Trophoblast cell (in vitro differentiated cells and primary cell): ENCODE measurements around the gene CDH20.

ENCODE experiments used
- DNase-seq, 2 donors: peaks; one replicate each; pipeline ENCODE4 v3.0.0-alpha.2; 2016
- H2AFZ ChIP-seq: 2 replicates; pipeline ENCODE4 v1.6.1; 2013; ENCODE audit warnings: low read length, moderate library complexity, mild to moderate bottlenecking; ENCODE audit not compliant: insufficient read depth, poor library complexity
- H2AK5ac ChIP-seq: 2 replicates; pipeline ENCODE4 v1.6.1; 2013; ENCODE audit warnings: mild to moderate bottlenecking, low read length
- H2BK120ac ChIP-seq: 2 replicates; pipeline ENCODE4 v1.6.1; 2013; ENCODE audit warnings: low read length, mild to moderate bottlenecking, moderate library complexity; ENCODE audit not compliant: insufficient read depth, poor library complexity
- H2BK12ac ChIP-seq: 2 replicates; pipeline ENCODE4 v1.6.1; 2013; ENCODE audit warnings: mild to moderate bottlenecking, low read length, moderate library complexity
- H2BK5ac ChIP-seq: 2 replicates; pipeline ENCODE4 v1.6.1; 2013; ENCODE audit warnings: low read length, low read depth, moderate library complexity, mild to moderate bottlenecking; ENCODE audit not compliant: poor library complexity
- H3K14ac ChIP-seq: 2 replicates; pipeline ENCODE4 v1.6.1; 2013; ENCODE audit warnings: mild to moderate bottlenecking, low read length
- H3K18ac ChIP-seq: 2 replicates; pipeline ENCODE4 v1.6.1; 2013; ENCODE audit warnings: mild to moderate bottlenecking, low read length
- H3K23ac ChIP-seq: 2 replicates; pipeline ENCODE4 v1.6.1; 2013; ENCODE audit warnings: low read length
- H3K27ac ChIP-seq: 2 replicates; pipeline ENCODE4 v1.5.1; 2013; ENCODE audit warnings: low read depth, mild to moderate bottlenecking, inconsistent platforms, low read length, moderate library complexity
- H3K27me3 ChIP-seq: 2 replicates; pipeline ENCODE4 v1.6.1; 2013; ENCODE audit warnings: inconsistent platforms, mild to moderate bottlenecking, low read length, moderate library complexity; ENCODE audit not compliant: insufficient read depth
- H3K36me3 ChIP-seq, 2 experiments: 1 replicate in 1 of 2; 2 replicates in 1 of 2; pipeline ENCODE4 v1.6.1; 2013; ENCODE audit warnings: low read length in 2 of 2, mild to moderate bottlenecking in 2 of 2, moderate library complexity in 1 of 2; ENCODE audit not compliant: insufficient read depth in 2 of 2, control insufficient read depth in 1 of 2
- H3K4ac ChIP-seq: 2 replicates; pipeline ENCODE4 v1.6.1; 2013; ENCODE audit warnings: low read depth, mild to moderate bottlenecking, low read length, moderate library complexity
- H3K4me1 ChIP-seq, 2 experiments: 1 replicate in 1 of 2; 2 replicates in 1 of 2; pipeline ENCODE4 v1.6.1; 2013; ENCODE audit warnings: low read length in 2 of 2, mild to moderate bottlenecking in 2 of 2, moderate library complexity in 1 of 2; ENCODE audit not compliant: insufficient read depth in 2 of 2, control insufficient read depth in 1 of 2
- H3K4me2 ChIP-seq: 2 replicates; pipeline ENCODE4 v1.6.1; 2013; ENCODE audit warnings: inconsistent platforms, mild to moderate bottlenecking, low read length, moderate library complexity
- H3K4me3 ChIP-seq: 2 replicates; pipeline ENCODE4 v1.5.1; 2013; ENCODE audit warnings: mild to moderate bottlenecking, low read depth, low read length, inconsistent platforms
- H3K79me1 ChIP-seq: one replicate; pipeline ENCODE4 v1.6.1; 2013; ENCODE audit warnings: low read length
- H3K79me2 ChIP-seq: 2 replicates; pipeline ENCODE4 v1.6.1; 2013; ENCODE audit warnings: low read length, mild to moderate bottlenecking; ENCODE audit not compliant: control insufficient read depth, insufficient read depth, poor library complexity
- H3K9ac ChIP-seq: 2 replicates; pipeline ENCODE4 v1.6.1; 2013; ENCODE audit warnings: mild to moderate bottlenecking, low read length
- H3K9me3 ChIP-seq: 2 replicates; pipeline ENCODE4 v1.6.1; 2013; ENCODE audit warnings: low read depth, mild to moderate bottlenecking, control low read depth, inconsistent platforms, low read length; ENCODE audit not compliant: insufficient read depth
- H4K12ac ChIP-seq: 2 replicates; pipeline ENCODE4 v1.6.1; 2013; ENCODE audit warnings: low read depth, mild to moderate bottlenecking, low read length, moderate library complexity
- H4K8ac ChIP-seq: 2 replicates; pipeline ENCODE4 v1.6.1; 2013; ENCODE audit warnings: low read depth, mild to moderate bottlenecking, low read length, moderate library complexity
- H4K91ac ChIP-seq: one replicate; pipeline ENCODE4 v1.6.1; 2013; ENCODE audit warnings: low read depth, mild to moderate bottlenecking, low read length, moderate library complexity
- WGBS: extraction: QIAGEN DNeasy Blood & Tissue Kit; methylation state at CpG from one replicate; pipeline ENCODE4 v1.1.7; 2013; ENCODE audit warnings: missing lambda C conversion rate; ENCODE audit not compliant: insufficient read length, insufficient coverage; ENCODE audit errors: extremely low coverage; 5-methylcytosine and 5-hydroxymethylcytosine counted together

The CDH20 gene

GRCh38 chr18:61497422-61497821, 164.2 kb downstream of the CDH20 start:
- Histone ChIP-seq H3K14ac (no peak overlapping the region), H2BK120ac (no peak overlapping the region), H3K4me1 (no peaks in the 10 kb centered on the region), H3K4me2 (no peak overlapping the region), H3K36me3 (no peaks in the 10 kb centered on the region), H2BK5ac (no peak overlapping the region), H4K8ac (no peak overlapping the region), H2BK12ac (no peak overlapping the region), H3K4ac (no peak overlapping the region), H3K18ac (no peak overlapping the region), H4K12ac (no peak overlapping the region), H4K91ac (no peak overlapping the region), H2AFZ (no peak overlapping the region), H3K79me1 (no peaks in the 10 kb centered on the region), H3K27me3 (no peaks in the 10 kb centered on the region), H3K27ac (no peak overlapping the region), H3K79me2 (no peaks in the 10 kb centered on the region), H3K23ac (no peak overlapping the region), H2AK5ac (no peak overlapping the region), H3K9ac (no peak overlapping the region), H3K4me3 (no peak overlapping the region), H3K9me3 (no peaks in the 10 kb centered on the region)
- no CpG with 5 or more reads among the region's 3 CpGs for WGBS
- DNase-seq, result no peak

- H3K79me1 ChIP-seq, result no peaks in the 10 kb centered on the region
- no peak overlapping the region for H3K18ac ChIP-seq
- no peak overlapping the region for H3K27ac ChIP-seq
- no peak overlapping the region for H2BK5ac ChIP-seq
- no CpG with 5 or more reads among the region's 1 CpG for WGBS
- H2AK5ac ChIP-seq, result no peak overlapping the region
- H4K12ac ChIP-seq, result no peak overlapping the region
- no peaks in the 10 kb centered on the region for H3K79me2 ChIP-seq
- no peak overlapping the region for H3K4me2 ChIP-seq
- H3K9ac ChIP-seq, result no peak overlapping the region
- no peak overlapping the region for H4K91ac ChIP-seq
- no peak overlapping the region for H4K8ac ChIP-seq
- no peak overlapping the region for H3K4ac ChIP-seq
- no peak overlapping the region for H3K23ac ChIP-seq
- DNase-seq, result peak; percentile 42 to 74
- no peak overlapping the region for H2AFZ ChIP-seq
- H2BK12ac ChIP-seq, result no peak overlapping the region
- H3K36me3 ChIP-seq, result no peaks in the 10 kb centered on the region
- no peaks in the 10 kb centered on the region for H3K9me3 ChIP-seq
- H3K27me3 ChIP-seq, result no peaks in the 10 kb centered on the region
- no peak overlapping the region for H3K4me3 ChIP-seq
- H3K14ac ChIP-seq, result no peak overlapping the region
- no peak overlapping the region for H2BK120ac ChIP-seq
- no peaks in the 10 kb centered on the region for H3K4me1 ChIP-seq
Observed at GRCh38 chr18:61502472-61502871, 169.2 kb downstream of the CDH20 start.

GRCh38 chr18:61503688-61504087, 170.5 kb downstream of the CDH20 start:
- no peak overlapping the region for H2BK5ac ChIP-seq
- no peak overlapping the region for H4K12ac ChIP-seq
- H4K8ac ChIP-seq, result no peak overlapping the region
- no peak overlapping the region for H3K4me3 ChIP-seq
- H3K4me2 ChIP-seq, result no peak overlapping the region
- WGBS, result no CpG with 5 or more reads among the region's 3 CpGs
- H3K4ac ChIP-seq, result no peak overlapping the region
- H4K91ac ChIP-seq, result no peak overlapping the region
- no peak overlapping the region for H3K9ac ChIP-seq
- H3K27ac ChIP-seq, result no peak overlapping the region
- no peaks in the 10 kb centered on the region for H3K9me3 ChIP-seq
- H3K4me1 ChIP-seq, result no peaks in the 10 kb centered on the region
- no peak overlapping the region for H3K14ac ChIP-seq
- no peaks in the 10 kb centered on the region for H3K79me1 ChIP-seq
- peak in 1 of 2 donors; percentile 34 for DNase-seq
- H3K27me3 ChIP-seq, result no peaks in the 10 kb centered on the region
- no peaks in the 10 kb centered on the region for H3K79me2 ChIP-seq
- H2BK120ac ChIP-seq, result no peak overlapping the region
- H3K18ac ChIP-seq, result no peak overlapping the region
- no peak overlapping the region for H3K23ac ChIP-seq
- H2AK5ac ChIP-seq, result peak overlapping the region; percentile 39
- no peak overlapping the region for H2AFZ ChIP-seq
- H2BK12ac ChIP-seq, result no peak overlapping the region
- no peaks in the 10 kb centered on the region for H3K36me3 ChIP-seq

GRCh38 chr18:61528961-61529360, 195.7 kb downstream of the CDH20 start:
- no peak overlapping the region for H2AK5ac ChIP-seq
- no peak overlapping the region for H2BK120ac ChIP-seq
- no peak overlapping the region for H3K4me3 ChIP-seq
- no peaks in the 10 kb centered on the region for H3K4me1 ChIP-seq
- no peak overlapping the region for H3K9ac ChIP-seq
- WGBS, result no CpG with 5 or more reads among the region's 6 CpGs
- H3K18ac ChIP-seq, result no peak overlapping the region
- H4K91ac ChIP-seq, result no peak overlapping the region
- no peak overlapping the region for H2BK5ac ChIP-seq
- no peak overlapping the region for H4K8ac ChIP-seq
- H3K4ac ChIP-seq, result no peak overlapping the region
- H3K4me2 ChIP-seq, result no peak overlapping the region
- H3K79me1 ChIP-seq, result no peaks in the 10 kb centered on the region
- no peak overlapping the region for H3K23ac ChIP-seq
- H3K9me3 ChIP-seq, result peaks cover 2% of the 10 kb centered on the region
- H3K27me3 ChIP-seq, result no peaks in the 10 kb centered on the region
- no peak overlapping the region for H3K27ac ChIP-seq
- H2AFZ ChIP-seq, result no peak overlapping the region
- H3K79me2 ChIP-seq, result no peaks in the 10 kb centered on the region
- H3K14ac ChIP-seq, result no peak overlapping the region
- H2BK12ac ChIP-seq, result no peak overlapping the region
- DNase-seq, result peak; percentile 69 to 96
- H4K12ac ChIP-seq, result no peak overlapping the region
- H3K36me3 ChIP-seq, result peaks cover 0 to 3% of the 10 kb centered on the region in 2 experiments
